Keratinocyte (primary cell): ENCODE results near the gene PCNX1. TPM values are rescaled to one million over a fixed set of nuclear protein-coding genes. Genes with fewer than 3 reads are reported as not detected.

Experiments used
- DNase-seq: peaks from one replicate; pipeline ENCODE4 v3.0.0-alpha.2; 2011; ENCODE audit warnings: low read depth, missing footprints, low spot score
- FAIRE-seq: peaks from 2 replicates; lab custom pipeline; 2011; peaks lifted over from hg19 to GRCh38; lab: Jason Lieb, UNC
- H2AFZ ChIP-seq: 2 replicates; pipeline ENCODE4 v1.6.0; 2012; ENCODE audit warnings: low read length, control low read depth, inconsistent platforms; ENCODE audit not compliant: control insufficient read depth
- H3K27ac ChIP-seq: 2 replicates; pipeline ENCODE4 v1.5.1; 2011; ENCODE audit warnings: low read length; ENCODE audit not compliant: control insufficient read depth, insufficient read depth
- H3K27me3 ChIP-seq: 3 replicates; pipeline ENCODE4 v1.6.0; 2011; ENCODE audit warnings: low read length; ENCODE audit not compliant: control insufficient read depth, insufficient read depth; ENCODE audit errors: extremely low read depth
- H3K36me3 ChIP-seq, 2 experiments: 2 replicates in 1 of 2; 3 replicates in 1 of 2; pipeline ENCODE4 v1.5.1; 2011; ENCODE audit warnings: low read length in 2 of 2, mild to moderate bottlenecking in 1 of 2; ENCODE audit not compliant: control insufficient read depth in 2 of 2, insufficient read depth in 2 of 2; ENCODE audit errors: extremely low read depth in 1 of 2
- H3K4me1 ChIP-seq: 3 replicates; pipeline ENCODE4 v1.5.1; 2011; ENCODE audit warnings: low read length; ENCODE audit not compliant: control insufficient read depth, insufficient read depth; ENCODE audit errors: extremely low read depth
- H3K4me2 ChIP-seq: 3 replicates; pipeline ENCODE4 v1.6.0; 2011; ENCODE audit warnings: low read depth, low read length; ENCODE audit not compliant: control insufficient read depth, insufficient read depth; ENCODE audit errors: extremely low read depth
- H3K4me3 ChIP-seq, 3 experiments: fragments of 200-600 bp in 1 of 3; sonication (generic) in 1 of 3; 2 replicates in 2 of 3; 3 replicates in 1 of 3; pipeline ENCODE4 v1.5.1; 2011 to 2016; ENCODE audit warnings: low read length in 3 of 3, mild to moderate bottlenecking in 3 of 3, control low read depth in 2 of 3, inconsistent platforms in 1 of 3, low read depth in 1 of 3, mixed read lengths in 1 of 3, mixed run types in 1 of 3, moderate library complexity in 1 of 3; ENCODE audit not compliant: control insufficient read depth in 2 of 3, insufficient read depth in 2 of 3; ENCODE audit errors: extremely low read depth in 1 of 3
- H3K79me2 ChIP-seq: 2 replicates; pipeline ENCODE4 v1.6.0; 2012; ENCODE audit warnings: low read length; ENCODE audit not compliant: control insufficient read depth, insufficient read depth
- H3K9ac ChIP-seq: 3 replicates; pipeline ENCODE4 v1.6.0; 2011; ENCODE audit warnings: low read length; ENCODE audit not compliant: control insufficient read depth, insufficient read depth; ENCODE audit errors: extremely low read depth
- H3K9me1 ChIP-seq: 3 replicates; pipeline ENCODE4 v1.6.0; 2011; ENCODE audit warnings: low read length; ENCODE audit not compliant: control insufficient read depth, insufficient read depth; ENCODE audit errors: extremely low read depth
- H3K9me3 ChIP-seq: 2 replicates; pipeline ENCODE4 v1.5.1; 2012; ENCODE audit warnings: low read depth, low read length; ENCODE audit not compliant: control insufficient read depth
- H4K20me1 ChIP-seq: 3 replicates; pipeline ENCODE4 v1.6.0; 2011; ENCODE audit warnings: low read length; ENCODE audit not compliant: control insufficient read depth, insufficient read depth; ENCODE audit errors: extremely low read depth
- EZH2 ChIP-seq: IDR thresholded peaks from one replicate; pipeline ENCODE4 v1.6.1; 2012; ENCODE audit warnings: inconsistent platforms, mild to moderate bottlenecking, low read length, moderate library complexity
- dilution Hi-C: fragments of 300-500 bp; cut with MboI; formaldehyde crosslinking; loops from one replicate; pipeline ENCODE4 v1.7.0; 2020; ENCODE audit warnings: low sequenced_read_pairs; ENCODE audit not compliant: extremely low pct_ligation_motif_present
- polyA plus RNA-seq, 5 experiments: library from polyadenylated mRNA; depleted of rRNA in 3 of 5; stranded (reverse) in 3 of 5; stranded (forward) in 1 of 5; unstranded in 1 of 5; fragments of >200 nt; gene quantifications; 1 replicate in 1 of 5; 2 replicates in 3 of 5; 3 replicates in 1 of 5; pipeline versions ENCODE4 v1.2.1 to v1.2.3, GENCODE V29; 2011 to 2012; ENCODE audit warnings: missing spikeins in 2 of 5, low read depth in 1 of 5, low replicate concordance in 1 of 5
- TF ChIP-seq, protein P1 (sequence below), 3 experiments: IDR thresholded peaks in 1 of 3; conservative IDR thresholded peaks in 1 of 3; optimal IDR thresholded peaks in 1 of 3; 2 replicates in 2 of 3; 3 replicates in 1 of 3; pipeline versions ENCODE3 to v1.5.1; 2011; ENCODE audit warnings: low read length in 3 of 3, mild to moderate bottlenecking in 3 of 3, moderate library complexity in 2 of 3, control low read depth in 1 of 3, inconsistent platforms in 1 of 3; ENCODE audit not compliant: insufficient read depth in 2 of 3; ENCODE audit errors: extremely low read depth in 1 of 3

The PCNX1 gene
- polyA plus RNA-seq, 1 donor (not counting 4 experiments of a cell fraction or from before 2014, with no cell fraction given) = 39.8 TPM

DNA sequence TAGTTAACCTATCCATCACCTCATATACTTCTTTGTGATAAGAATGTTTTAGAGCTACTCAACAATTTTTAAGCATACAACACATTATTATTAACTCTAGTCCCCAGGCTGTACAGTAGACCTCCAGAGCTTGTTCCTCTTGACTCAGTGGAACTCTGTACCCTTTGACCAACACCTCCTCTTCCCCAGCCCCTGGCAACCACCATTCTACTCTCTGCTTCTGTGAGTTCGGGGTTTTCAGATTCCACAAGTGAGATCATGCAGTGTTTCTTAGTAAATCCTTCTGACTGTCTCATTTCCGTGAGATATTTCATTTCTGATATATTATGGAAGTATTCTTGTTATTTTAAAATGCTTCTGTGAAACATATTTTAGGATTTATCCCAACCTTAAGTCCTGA, 200.7 kb downstream of the PCNX1 start:
- H4K20me1 ChIP-seq = no peaks in the 10 kb centered on the region
- no peaks in the 10 kb centered on the region for H3K9me1 ChIP-seq
- peaks cover 3% of the 10 kb centered on the region for H3K4me1 ChIP-seq
- no peak overlapping the region for H3K4me2 ChIP-seq
- H3K9me3 ChIP-seq = no peaks in the 10 kb centered on the region
- no peak overlapping the region for H3K27ac ChIP-seq
- no peak overlapping the region for H2AFZ ChIP-seq
- no peaks in the 10 kb centered on the region for H3K27me3 ChIP-seq
- FAIRE-seq (no peak), DNase-seq (no peak)
- TF ChIP-seq EZH2 = no peak
- TF ChIP-seq, protein P1, sequence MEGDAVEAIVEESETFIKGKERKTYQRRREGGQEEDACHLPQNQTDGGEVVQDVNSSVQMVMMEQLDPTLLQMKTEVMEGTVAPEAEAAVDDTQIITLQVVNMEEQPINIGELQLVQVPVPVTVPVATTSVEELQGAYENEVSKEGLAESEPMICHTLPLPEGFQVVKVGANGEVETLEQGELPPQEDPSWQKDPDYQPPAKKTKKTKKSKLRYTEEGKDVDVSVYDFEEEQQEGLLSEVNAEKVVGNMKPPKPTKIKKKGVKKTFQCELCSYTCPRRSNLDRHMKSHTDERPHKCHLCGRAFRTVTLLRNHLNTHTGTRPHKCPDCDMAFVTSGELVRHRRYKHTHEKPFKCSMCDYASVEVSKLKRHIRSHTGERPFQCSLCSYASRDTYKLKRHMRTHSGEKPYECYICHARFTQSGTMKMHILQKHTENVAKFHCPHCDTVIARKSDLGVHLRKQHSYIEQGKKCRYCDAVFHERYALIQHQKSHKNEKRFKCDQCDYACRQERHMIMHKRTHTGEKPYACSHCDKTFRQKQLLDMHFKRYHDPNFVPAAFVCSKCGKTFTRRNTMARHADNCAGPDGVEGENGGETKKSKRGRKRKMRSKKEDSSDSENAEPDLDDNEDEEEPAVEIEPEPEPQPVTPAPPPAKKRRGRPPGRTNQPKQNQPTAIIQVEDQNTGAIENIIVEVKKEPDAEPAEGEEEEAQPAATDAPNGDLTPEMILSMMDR (optimal IDR thresholded peaks at IDR 0.05 in 1 of 3, IDR thresholded peaks at IDR 0.05 in 1 of 3, conservative IDR thresholded peaks at IDR 0.05 in 1 of 3; ENCODE audit: extremely low read depth in 1 of 3, insufficient read depth in 2 of 3, low read length in 3 of 3) = no peak
- dilution Hi-C loops = no loop called here
- no peaks in the 10 kb centered on the region for H3K79me2 ChIP-seq
- no peak overlapping the region for H3K9ac ChIP-seq
- peaks cover 14 to 24% of the 10 kb centered on the region in 2 experiments for H3K36me3 ChIP-seq
- H3K4me3 ChIP-seq = no peak overlapping the region

DNA sequence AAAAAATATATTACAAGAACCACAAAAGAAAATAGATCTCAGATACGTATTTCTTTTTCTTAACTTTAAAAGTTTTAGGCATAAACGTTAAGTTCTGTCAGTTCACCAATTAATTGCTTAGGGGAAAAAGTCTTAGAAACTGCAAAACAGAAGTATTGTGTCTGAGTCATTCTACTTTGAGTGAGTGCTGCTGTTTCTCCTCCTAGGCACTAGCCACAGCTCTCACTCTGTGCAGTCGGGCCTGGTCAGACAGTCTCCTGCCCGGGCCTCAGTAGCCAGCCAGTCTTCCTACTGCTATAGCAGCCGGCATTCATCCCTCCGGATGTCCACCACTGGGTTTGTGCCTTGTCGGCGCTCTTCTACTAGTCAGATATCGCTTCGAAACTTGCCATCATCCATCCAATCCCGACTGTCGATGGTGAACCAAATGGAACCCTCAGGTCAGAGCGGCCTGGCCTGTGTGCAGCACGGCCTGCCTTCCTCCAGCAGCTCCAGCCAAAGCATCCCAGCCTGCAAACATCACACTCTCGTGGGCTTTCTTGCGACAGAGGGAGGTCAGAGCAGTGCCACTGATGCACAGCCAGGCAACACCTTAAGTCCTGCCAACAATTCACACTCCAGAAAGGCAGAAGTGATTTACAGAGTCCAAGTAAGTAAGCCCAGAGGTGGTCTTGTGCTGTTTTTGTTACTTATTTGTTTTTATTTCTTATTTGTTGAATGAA, 201.3 kb downstream of the PCNX1 start:
- H3K4me3 ChIP-seq = no peak overlapping the region
- no peaks in the 10 kb centered on the region for H3K9me3 ChIP-seq
- H3K9ac ChIP-seq = no peak overlapping the region
- H3K9me1 ChIP-seq = no peaks in the 10 kb centered on the region
- peaks cover 10 to 22% of the 10 kb centered on the region in 2 experiments for H3K36me3 ChIP-seq
- no peak overlapping the region for H3K27ac ChIP-seq
- H3K79me2 ChIP-seq = no peaks in the 10 kb centered on the region
- H3K4me2 ChIP-seq = no peak overlapping the region
- no peak overlapping the region for H2AFZ ChIP-seq
- no peak for FAIRE-seq
- dilution Hi-C loops = no loop called here
- H3K27me3 ChIP-seq = no peaks in the 10 kb centered on the region
- H3K4me1 ChIP-seq = peaks cover 3% of the 10 kb centered on the region
- no peak for TF ChIP-seq EZH2
- TF ChIP-seq, protein P1 (optimal IDR thresholded peaks at IDR 0.05 in 1 of 3, IDR thresholded peaks at IDR 0.05 in 1 of 3, conservative IDR thresholded peaks at IDR 0.05 in 1 of 3; ENCODE audit: extremely low read depth in 1 of 3, insufficient read depth in 2 of 3, low read length in 3 of 3) = no peak
- no peaks in the 10 kb centered on the region for H4K20me1 ChIP-seq
- no peak for DNase-seq
